ENCODE data around the gene UBXN10.

DNA sequence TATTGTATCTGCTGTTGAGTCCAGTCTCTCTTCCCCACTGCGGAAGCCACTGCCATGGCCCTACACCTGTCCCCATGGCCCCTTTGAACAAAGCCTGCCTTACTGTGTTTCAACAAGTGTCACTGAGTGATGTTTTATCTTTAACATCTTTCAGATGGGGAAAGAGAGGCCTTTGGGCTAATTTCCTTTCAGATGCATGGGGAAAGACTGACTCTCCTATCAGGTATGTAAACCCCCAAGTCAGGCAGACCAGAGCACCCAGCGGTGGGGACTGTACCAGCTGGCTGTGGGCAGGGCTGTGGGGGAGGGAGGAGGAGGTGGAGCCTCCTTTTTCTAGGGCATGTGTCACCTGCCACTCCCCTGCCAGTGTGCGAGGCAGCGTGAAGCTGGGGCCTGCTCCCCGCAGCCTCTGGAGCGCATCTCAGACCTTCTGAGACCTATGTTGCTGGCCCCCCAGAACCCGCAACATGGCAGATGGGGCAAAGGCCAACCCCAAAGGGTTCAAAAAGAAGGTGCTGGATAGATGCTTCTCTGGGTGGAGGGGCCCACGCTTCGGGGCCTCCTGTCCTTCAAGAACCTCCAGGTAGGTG, 46.8 kb upstream of the UBXN10 start, which contains the start of gene PLA2G2F:
- no peak for TF ChIP-seq CTCF (conservative IDR thresholded peaks at IDR 0.05; ENCODE audit: low read length)
- TF ChIP-seq EZH2phosphoT487 (IDR thresholded peaks at IDR 0.05; ENCODE audit: borderline replicate concordance, low read depth, low read length) = no peak
